ENCODE results near the gene BAIAP2L2.

DNA sequence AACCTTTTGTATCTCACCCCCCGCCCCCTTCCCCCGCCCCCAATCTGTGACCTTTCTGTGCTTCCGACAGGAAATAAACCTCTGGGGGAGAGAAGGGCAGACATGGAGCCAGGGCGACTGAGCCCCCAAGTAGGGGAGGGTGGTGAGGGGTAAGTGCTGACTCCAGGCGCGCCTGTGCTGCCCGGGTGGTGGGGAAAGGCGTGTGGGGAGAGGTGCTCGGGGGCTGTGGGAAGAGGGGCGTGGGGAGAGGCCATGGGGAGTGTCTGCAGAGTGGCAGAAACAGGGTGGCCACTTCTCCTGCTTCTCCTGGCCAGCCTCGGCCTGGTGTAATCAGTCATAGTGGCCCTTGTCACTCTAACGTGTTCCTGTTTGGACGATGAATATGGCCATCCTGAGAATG lies 34.5 kb downstream of the BAIAP2L2 start:
- TF ChIP-seq, protein P1, sequence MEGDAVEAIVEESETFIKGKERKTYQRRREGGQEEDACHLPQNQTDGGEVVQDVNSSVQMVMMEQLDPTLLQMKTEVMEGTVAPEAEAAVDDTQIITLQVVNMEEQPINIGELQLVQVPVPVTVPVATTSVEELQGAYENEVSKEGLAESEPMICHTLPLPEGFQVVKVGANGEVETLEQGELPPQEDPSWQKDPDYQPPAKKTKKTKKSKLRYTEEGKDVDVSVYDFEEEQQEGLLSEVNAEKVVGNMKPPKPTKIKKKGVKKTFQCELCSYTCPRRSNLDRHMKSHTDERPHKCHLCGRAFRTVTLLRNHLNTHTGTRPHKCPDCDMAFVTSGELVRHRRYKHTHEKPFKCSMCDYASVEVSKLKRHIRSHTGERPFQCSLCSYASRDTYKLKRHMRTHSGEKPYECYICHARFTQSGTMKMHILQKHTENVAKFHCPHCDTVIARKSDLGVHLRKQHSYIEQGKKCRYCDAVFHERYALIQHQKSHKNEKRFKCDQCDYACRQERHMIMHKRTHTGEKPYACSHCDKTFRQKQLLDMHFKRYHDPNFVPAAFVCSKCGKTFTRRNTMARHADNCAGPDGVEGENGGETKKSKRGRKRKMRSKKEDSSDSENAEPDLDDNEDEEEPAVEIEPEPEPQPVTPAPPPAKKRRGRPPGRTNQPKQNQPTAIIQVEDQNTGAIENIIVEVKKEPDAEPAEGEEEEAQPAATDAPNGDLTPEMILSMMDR (IDR thresholded peaks at IDR 0.05; ENCODE audit: extremely low read depth in 1 of 2, insufficient read depth in 1 of 2, low read depth in 1 of 2, low read length in 2 of 2): no peak
- TF ChIP-seq POLR2A (IDR thresholded peaks at IDR 0.05; ENCODE audit: low read depth, low read length): no peak
- TF ChIP-seq EZH2 (IDR thresholded peaks at IDR 0.05; ENCODE audit: borderline replicate concordance, low read depth, low read length, severe bottlenecking): no peak
- TF ChIP-seq POLR2AphosphoS5 (IDR thresholded peaks at IDR 0.05; ENCODE audit: insufficient read depth, low read depth, low read length): no peak
- TF ChIP-seq MYC (IDR thresholded peaks at IDR 0.05; ENCODE audit: low read depth, low read length): no peak
- TF ChIP-seq, protein P2, sequence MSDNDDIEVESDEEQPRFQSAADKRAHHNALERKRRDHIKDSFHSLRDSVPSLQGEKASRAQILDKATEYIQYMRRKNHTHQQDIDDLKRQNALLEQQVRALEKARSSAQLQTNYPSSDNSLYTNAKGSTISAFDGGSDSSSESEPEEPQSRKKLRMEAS (IDR thresholded peaks at IDR 0.05; ENCODE audit: insufficient read depth, insufficient read length): no peak
- TF ChIP-seq JUN (IDR thresholded peaks at IDR 0.05; ENCODE audit: borderline replicate concordance, insufficient read depth, insufficient read length, low read depth): no peak
- TF ChIP-seq GATA2 (IDR thresholded peaks at IDR 0.05; ENCODE audit: insufficient read depth, insufficient read length, low read depth, low read length): no peak
